NCI-H1436 treated with DMSO at 0.1 percent for 48 hours (cell line): ENCODE data around the gene GNG4.
"Not testable (repeated sequence)": the region's sequence is repeated elsewhere in the genome, so short reads cannot be mapped to it uniquely, and the experiment has no call there.

Experiments used
- DNase-seq: peaks from one replicate; lab custom pipeline; 2025; lab: John Stamatoyannopoulos, UW

The GNG4 gene

DNA sequence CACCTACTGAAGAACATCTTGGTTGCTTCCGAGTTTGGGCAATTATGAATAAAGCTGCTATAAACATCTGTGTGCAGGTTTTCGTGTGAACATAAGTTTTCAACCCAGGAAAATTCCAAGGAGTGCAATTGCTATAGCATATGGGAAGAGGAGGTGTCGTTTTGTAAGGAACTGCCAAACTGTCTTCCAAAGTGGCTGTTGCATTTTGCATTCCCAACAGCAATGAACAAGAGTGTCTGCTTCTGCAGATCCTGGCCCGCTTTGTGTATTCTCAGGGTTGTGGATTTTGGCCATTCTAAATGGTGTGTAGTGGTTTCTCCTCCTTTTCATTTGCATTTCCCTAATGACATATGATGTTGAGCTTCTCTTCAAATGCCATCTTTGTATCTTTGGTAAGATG is 23.8 kb downstream of the GNG4 start:
- no peak for DNase-seq

- DNase-seq, result no peak
These were observed 24.2 kb downstream of the GNG4 start for GRCh38 chr1:235625340-235625739.

DNA sequence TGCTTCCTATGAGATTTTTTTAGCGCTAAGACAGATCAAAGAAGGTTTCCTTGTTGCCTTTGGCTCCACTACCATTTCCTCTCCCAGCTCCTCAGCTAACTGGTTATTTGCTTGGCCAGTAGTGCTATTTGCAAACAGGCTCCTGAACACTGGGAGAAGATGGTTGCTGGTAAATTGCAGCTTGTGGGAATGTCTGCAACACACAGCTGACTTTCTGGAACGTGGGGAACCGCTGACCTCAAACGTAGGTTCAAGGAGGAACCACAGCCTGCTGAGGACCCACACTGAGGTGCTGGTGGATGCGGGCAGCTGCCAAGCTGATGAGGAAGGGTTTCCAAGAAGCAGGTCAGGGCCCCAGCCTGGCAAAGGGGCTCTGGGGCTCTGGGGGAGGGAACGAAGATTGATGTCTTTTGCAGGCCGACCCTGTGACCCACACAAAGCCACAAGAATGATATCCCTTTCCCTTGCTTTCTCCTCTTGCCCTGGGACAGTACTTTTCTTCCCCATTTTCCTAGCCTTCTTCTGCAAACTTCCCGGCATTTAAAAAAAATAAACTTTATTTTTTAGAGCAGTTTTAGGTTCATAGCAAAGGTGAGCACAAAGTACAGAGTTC is 24.8 kb downstream of the GNG4 start:
- no peak for DNase-seq

- DNase-seq, result no peak
These were observed 26.4 kb downstream of the GNG4 start for GRCh38 chr1:235622936-235623779.

DNA sequence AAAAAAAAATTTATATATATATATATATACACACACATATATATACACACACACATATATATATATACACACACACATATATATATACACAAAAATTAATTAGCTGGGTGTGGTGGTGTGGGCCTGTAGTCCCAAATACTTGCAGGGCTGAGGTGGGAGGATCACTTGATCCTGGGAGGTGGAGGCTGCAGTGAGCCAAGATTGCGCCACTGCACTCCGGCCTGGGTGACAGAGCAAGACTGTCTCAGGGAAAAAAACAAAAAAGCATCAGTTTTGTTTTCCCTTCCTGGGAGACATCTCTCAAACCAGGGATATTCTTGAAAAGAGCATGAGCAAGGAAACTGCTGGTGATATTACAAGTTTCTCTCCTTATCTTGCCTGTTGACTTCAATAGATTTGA is 30.4 kb downstream of the GNG4 start:
- not testable (repeated sequence) for DNase-seq

GRCh38 chr1:235617808-235618207 is 31.8 kb downstream of the GNG4 start:
- DNase-seq, result no peak

- DNase-seq, result no peak
These were observed 32.4 kb downstream of the GNG4 start for GRCh38 chr1:235617140-235617539.

DNA sequence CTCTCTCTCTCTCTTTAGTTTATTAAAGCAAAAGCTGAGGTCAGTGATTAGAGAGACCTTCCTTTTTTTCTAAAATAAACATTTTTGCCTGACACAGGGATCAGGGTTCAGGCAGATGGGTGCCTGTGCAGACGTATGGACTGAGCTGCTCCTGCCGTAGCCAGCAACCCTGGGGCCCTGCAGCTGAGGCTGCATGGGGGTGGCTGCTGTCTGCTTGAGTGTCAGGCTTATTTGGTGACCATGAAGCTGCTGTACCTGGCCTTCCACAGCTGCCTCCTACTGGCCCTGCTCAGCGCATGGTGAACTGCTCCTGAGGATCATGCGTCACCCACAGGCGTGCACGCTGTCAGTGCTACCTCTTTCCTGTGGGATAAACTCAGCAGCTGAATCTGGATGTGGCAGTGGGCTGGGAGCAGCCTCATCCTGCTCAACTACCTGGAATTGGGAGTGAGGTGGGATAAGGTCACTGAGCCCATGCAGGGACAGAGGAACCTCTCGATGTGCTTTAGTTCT is 35.1 kb downstream of the GNG4 start:
- no peak for DNase-seq

- DNase-seq, result no peak
These were observed 36.0 kb downstream of the GNG4 start for GRCh38 chr1:235613602-235614001.

- no peak for DNase-seq
These were observed 36.8 kb downstream of the GNG4 start for GRCh38 chr1:235612761-235613160.

DNA sequence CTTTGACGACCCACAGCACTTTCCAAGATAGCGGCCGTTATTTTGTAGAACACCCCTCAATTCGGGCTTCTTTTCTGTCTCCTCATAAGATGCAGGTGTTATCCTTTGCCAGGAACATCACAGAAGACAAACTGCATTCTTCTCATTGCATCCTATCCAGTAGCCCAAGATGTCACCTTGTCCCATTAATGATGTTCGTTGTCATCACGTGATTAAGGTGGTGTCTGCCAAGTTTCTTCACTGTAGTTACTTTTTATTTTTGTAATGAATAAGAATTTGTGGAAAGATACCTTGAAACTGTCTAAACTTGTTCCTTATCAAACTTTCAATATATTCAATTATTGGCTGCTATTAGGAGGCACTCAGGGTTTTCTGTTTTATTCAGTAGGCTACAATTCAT is 39.4 kb downstream of the GNG4 start:
- DNase-seq, result no peak

- no peak for DNase-seq
These were observed 41.3 kb downstream of the GNG4 start for GRCh38 chr1:235608278-235608677.

DNA sequence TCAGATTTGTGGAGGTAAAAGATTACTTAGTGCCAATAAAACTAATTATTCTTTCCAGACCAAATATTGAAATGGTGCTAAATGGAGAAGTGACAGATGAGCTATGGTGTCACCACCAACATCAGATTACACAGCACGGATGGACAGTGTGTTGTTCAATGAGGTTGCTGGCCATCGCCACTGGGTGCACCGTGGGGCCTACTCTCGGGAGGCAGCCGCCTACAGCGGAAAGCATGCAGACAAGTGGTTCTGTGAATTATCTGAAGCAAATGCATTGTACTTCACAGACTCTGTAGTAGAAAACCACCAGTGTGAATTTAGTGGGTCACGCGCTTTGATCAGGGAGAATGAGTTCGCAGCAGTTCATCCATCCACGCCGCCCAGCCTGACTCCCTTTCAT is 42.3 kb downstream of the GNG4 start:
- no peak for DNase-seq

GRCh38 chr1:235601104-235601503 is 48.5 kb downstream of the GNG4 start:
- no peak for DNase-seq

GRCh38 chr1:235599536-235599935 is 50.0 kb downstream of the GNG4 start:
- no peak for DNase-seq

GRCh38 chr1:235597867-235598553 is 51.6 kb downstream of the GNG4 start:
- DNase-seq, result no peak

- DNase-seq, result no peak
These were observed 54.5 kb downstream of the GNG4 start for GRCh38 chr1:235595079-235595478.

DNA sequence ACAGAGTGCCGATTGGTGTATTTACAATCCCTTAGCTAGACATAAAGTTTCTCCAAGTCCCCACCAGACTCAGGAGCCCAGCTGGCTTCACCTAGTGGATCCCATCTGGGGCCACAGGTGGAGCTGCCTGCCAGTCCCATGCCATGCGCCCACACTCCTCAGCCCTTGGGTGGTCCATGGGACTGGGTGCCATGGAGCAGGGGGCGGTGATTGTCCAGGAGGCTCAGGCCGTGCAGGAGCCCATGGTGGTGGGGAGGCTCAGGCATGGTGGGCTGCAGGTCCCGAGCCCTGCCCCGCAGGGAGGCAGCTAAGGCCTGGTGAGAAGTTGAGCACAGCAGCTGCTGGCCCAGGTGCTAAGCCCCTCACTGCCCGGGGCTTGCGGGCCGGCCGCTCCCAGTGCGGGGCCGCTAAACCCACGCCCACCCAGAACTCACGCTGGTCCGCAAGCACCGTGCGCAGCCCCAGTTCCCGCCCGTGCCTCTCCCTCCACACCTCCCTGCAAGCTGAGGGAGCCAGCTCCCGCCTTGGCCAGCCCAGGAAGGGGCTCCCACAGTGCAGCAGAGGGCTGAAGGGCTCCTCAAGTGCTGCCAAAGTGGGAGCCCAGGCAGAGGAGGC is 55.2 kb downstream of the GNG4 start:
- DNase-seq, result not testable (repeated sequence)

GRCh38 chr1:235588916-235589515 is 60.6 kb downstream of the GNG4 start:
- DNase-seq, result no peak

DNA sequence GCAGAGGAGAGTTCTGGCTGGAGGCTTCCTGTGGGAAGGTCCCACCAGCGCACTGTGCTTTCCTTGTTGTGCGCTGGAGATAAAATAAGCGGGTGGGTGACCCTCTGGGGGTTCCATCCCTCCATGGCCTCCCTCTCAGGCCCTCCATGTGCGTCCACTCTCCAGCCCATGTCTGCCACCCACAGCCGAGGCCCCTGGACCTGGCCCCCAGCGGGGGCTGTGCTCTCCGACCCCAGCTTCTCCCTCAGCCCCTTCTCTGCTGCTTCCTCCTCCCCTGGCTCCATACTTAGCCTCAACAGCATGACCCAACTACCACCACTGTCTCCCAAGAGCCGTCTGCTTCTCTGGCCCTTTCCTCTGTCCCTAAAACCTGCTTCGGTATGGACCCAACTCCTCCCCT is 61.4 kb downstream of the GNG4 start:
- no peak for DNase-seq

DNA sequence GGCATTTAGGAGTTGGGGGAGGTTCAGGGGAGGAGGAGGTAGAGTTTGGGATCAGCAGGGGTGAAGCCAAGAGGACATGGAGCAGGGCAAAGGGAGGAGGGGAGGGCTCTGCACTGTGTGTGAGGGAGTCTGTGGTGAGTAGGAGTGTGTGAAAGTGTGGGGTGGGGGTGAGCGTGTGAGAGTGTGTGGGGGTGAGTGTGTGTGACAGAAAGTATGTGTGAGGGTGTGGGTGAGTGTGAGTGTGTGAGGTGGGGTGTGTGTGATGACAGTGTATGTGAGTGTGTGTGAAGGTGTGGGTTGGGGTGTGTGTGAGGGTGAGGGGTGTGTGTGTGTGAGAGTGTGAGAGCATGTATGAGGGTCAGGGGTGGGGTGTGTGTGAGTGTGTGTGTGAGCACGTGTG is 62.6 kb downstream of the GNG4 start:
- no peak for DNase-seq

- DNase-seq, result no peak
These were observed 63.2 kb downstream of the GNG4 start for GRCh38 chr1:235586413-235586812.
